Breast epithelium (tissue), 3 donors: ENCODE measurements around the gene ACTRT2.

Source experiments
- CTCF ChIP-seq, 3 donors: fragments of 450-650 bp; IDR thresholded peaks; one replicate each; pipeline ENCODE4 v1.5.1; 2016 to 2017; ENCODE audit warnings: antibody characterized with exemption in 3 of 3, mild to moderate bottlenecking in 3 of 3, moderate library complexity in 3 of 3
- POLR2A ChIP-seq: fragments of 450-650 bp; IDR thresholded peaks from one replicate; pipeline ENCODE4 v1.6.1; 2016; ENCODE audit warnings: antibody characterized with exemption, mild to moderate bottlenecking, moderate library complexity
- POLR2AphosphoS5 ChIP-seq, 3 donors: sonication (generic); formaldehyde crosslinking; IDR thresholded peaks; one replicate each; pipeline ENCODE4 v1.6.1; 2017; ENCODE audit warnings: antibody characterized with exemption in 3 of 3

DNA sequence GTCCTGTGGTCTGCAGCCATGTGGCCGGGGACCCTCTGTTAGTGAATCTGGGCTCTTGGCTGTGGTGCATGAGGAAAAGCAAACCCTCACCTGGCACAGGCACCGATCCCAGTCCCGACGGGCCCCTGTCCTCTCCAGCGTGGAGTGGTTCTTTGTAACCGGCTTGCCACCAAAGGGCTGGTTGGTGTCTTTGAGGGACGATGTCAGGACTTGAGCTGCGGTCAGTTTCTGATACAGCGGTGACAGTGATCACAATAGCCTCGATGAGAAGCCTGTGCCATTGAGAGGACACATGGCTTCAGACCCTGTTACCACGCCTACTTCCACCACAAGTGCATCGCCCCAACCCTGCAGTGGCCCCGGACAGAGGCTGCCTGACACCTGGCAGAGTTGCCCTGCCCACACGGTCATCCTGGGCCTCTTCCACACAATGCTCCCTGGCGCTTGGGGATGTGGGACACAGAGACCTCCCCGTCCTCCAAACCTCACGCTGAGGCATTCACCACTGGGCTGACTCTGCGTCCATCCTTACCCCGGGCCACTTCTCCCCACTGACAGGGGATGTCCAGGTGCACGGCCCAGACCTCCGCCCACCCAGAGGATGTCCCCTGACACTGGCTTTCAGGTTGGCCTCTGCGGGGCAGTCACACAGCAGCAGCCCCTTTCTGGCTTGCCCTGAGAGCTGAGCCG lies 18.8 kb upstream of the ACTRT2 start:
- TF ChIP-seq POLR2A (no peak), POLR2AphosphoS5 (IDR thresholded peaks at IDR 0.05) (no peak), CTCF (IDR thresholded peaks at IDR 0.05) (no peak)
